Activated gamma-delta T cell treated with anti-CD3 and anti-CD28 coated beads, Interleukin-2, amount 50 U/mL, for 16 hours (primary cell): ENCODE measurements around the gene NXN.
"Not testable (repeated sequence)": the region's sequence is repeated elsewhere in the genome, so short reads cannot be mapped to it uniquely, and the experiment has no call there.

Source experiments
- DNase-seq: peaks from one replicate; pipeline ENCODE4 v3.0.0-alpha.2; 2020; ENCODE audit warnings: low read depth

The NXN gene

DNA sequence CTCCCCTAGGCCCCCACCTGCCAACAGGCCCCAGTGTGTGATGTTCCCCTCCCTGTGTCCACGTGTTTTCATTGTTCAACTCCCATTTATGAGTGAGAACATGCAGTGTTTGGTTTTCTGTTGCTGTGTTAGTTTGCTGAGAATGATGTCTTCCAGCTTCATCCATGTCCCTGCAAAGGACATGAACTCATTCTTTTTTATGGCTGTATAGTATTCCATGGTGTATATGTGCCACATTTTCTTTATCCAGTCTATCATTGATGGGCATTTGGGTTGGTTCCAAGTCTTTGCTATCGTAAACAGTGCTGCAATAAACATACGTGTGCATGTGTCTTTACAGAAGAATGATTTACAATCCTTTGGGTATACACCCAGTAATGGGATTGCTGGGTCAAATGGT, 150.0 kb downstream of the NXN start:
- DNase-seq, result not testable (repeated sequence)

DNA sequence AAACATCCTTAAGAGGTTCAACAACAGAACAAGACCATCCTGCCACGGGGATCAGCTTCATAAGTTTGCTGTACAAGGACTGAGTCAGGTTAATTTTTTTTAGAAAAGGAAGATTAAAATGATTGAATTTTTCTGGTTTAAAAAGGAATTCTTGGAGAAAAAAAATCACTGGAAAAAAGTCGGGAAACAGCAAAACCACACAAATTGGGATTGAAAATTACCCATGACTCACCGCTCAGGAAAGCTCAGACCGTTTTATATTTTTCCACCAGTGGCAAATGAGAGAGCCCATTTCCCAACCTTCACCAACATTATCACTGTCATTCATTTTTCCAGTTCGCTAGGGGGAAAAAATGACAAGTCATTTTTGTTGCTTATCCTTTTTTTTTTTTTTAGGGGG, 150.8 kb downstream of the NXN start:
- no peak for DNase-seq

DNA sequence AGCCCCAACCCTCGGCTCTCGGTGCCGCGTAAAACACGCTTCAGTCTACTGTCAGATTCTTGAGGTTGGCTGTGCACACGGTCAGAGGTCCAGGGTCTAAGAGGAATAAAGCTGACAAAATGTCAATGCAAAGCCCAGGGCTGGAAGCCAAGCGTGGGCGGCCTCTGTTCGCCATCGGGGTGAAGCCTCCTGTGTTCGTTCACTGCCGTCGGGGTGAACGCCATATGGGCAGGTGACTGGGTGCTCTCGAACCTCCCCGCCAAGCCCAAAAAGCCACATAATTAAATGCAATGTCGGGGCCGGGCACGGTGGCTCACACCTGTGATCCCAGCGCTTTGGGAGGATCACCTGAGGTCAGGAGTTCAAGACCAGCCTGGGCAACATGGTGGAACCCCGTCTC, 152.8 kb downstream of the NXN start:
- no peak for DNase-seq

DNA sequence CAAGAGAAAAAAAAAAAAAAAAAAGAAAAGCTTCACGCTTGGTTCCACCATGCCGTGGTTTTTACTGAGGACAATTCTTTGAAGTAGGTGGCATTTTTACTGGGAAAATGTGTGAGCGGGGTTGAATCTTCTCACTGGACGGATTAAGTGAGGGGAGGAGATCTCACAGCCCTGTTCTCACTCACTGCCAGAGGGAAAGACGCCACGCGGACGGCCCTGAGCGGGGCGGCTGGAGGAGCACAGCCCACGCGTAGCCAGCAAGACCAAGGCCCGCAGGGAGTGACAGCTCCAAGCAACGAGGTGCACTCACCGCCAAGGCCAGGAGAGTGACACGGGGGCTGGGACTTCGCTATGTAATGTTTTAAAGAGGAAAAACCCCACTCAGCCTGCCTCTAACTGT, 154.4 kb downstream of the NXN start:
- no peak for DNase-seq

DNA sequence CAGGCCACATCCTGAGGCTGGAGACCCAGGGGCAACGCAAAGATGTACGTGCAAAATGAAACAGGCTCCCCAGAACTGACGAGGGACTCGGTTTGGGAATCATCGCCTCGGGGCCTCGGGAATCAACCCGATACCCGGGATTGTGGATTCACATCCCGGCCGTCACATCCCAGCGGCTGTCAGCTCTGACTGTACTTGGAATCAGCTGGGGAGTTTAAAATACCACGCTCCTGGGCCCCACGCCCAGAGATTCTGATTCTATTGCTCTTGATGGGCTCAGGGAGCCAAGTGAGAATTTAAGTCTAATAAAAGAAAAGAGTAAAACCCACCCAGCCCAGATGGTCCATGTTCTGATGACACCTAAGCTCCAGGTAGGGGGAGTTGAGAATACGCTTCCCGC, 155.2 kb downstream of the NXN start:
- DNase-seq, result no peak

DNA sequence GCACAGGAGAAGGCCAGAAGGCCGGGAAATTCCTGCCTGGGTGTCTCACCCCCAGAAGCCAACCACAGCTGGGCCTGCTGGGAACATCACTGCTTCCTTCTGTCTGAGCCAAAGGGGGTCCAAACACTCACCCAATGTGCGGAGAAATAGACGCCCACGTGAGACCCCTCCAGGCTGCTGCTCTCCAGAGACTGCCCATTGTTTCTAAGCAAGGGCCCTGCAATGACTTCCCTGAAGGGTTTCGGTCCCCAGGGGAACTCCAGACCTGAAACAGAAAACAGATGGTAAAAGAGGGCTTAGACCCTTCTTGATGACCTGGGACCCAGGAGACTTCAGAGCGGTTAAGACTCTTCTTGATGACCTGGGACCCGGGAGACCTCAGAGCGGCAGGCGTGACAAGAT, 156.1 kb downstream of the NXN start:
- DNase-seq, result no peak

DNA sequence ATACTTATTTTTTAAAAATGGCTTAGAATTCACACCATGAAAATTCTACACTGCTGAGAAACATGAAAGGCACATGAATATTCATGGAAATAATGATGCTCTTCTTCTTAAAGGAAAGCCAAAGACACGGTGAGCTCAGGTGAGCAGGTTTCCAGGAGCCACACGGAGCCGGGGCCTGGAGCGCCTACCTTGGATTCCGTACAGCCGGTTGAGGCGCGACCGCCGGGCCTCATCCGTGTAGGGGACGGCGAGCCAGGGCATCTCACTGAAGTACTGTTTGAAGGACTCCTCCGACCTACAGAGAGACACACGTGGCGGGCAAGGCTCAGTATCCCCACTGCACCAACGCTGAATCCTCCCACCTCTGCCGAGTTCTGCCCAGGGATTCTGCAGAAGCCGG, 160.3 kb downstream of the NXN start:
- no peak for DNase-seq

DNA sequence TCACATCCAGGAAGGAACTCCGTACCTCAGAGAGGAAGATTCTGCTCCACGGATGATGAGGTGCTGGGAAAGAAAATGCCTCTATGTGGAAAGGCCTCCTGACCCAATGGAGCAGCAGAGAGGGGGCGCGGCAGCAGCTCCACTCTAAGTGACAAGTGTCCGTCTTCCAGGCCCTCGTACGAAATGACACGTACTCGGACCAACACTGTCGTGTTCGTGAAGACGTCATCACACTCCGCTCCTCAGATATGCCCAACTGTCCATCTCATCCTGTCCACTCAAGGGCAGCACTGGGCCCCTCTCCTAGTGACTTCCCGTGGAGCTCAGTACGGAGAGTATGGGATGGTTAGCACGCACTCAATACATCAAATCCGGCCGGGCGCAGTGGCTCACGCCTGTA, 165.2 kb downstream of the NXN start:
- no peak for DNase-seq

DNA sequence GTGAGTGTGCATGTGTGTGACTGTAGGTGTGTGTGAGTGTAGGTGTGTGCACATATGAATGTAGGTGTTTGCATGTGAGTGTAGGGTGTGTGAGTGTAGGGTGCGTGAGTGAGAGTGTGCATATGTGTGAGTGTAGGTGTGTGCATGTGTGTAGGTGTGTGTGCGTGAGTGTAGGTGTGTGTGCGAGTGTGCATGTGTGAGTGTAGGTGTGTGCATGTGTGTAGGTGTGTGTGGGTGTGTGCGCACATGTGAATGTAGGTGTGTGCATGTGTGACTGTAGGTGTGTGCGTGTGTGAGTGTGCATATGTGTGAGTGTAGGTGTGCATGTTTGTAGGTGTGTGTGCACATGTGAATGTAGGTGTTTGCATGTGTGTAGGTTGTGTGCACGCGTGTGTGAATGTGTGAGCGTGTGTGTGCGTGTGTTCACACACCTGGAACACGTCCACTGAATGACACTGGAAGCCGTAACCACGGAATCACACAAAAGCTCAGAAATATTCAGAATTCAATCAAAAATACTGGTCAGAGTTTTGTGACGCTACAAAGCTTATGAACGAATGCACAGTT, 166.9 kb downstream of the NXN start:
- no peak for DNase-seq

DNA sequence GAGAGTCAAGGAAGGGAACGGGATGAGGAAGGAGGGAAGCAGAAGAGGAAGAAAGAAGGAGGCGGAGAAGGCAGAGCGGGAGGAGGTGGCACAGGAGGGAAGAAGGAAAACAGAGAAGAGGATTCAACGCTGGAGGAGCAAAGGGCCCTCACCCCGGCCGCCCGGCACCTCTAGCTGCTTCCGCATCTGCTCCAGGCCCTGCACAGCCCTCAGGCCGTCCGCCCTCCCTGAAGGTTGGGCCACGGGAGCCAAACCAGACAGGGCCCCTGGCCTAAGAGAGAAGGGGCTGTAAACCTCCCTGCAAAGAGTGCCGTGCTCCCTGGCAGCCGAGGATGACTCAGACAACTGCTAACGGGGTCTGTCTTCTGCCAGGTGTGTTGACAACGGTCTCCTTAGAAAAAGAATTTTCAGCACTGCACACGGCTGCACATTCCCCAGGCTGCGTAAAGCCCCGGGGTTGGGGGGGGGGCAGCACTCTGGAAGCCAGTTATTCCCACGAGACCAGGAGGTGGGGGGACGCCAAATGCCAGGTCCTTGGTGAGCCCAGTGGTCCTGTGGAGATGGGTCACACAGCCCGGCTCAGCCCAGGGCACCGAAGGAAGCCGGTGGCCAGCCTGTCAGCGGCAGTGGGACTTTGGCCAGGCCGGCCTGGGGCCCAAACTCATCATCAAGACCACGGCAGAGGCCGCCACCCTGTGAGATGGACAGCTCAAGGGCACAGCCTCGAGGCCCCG, 168.4 kb downstream of the NXN start:
- DNase-seq, result no peak

DNA sequence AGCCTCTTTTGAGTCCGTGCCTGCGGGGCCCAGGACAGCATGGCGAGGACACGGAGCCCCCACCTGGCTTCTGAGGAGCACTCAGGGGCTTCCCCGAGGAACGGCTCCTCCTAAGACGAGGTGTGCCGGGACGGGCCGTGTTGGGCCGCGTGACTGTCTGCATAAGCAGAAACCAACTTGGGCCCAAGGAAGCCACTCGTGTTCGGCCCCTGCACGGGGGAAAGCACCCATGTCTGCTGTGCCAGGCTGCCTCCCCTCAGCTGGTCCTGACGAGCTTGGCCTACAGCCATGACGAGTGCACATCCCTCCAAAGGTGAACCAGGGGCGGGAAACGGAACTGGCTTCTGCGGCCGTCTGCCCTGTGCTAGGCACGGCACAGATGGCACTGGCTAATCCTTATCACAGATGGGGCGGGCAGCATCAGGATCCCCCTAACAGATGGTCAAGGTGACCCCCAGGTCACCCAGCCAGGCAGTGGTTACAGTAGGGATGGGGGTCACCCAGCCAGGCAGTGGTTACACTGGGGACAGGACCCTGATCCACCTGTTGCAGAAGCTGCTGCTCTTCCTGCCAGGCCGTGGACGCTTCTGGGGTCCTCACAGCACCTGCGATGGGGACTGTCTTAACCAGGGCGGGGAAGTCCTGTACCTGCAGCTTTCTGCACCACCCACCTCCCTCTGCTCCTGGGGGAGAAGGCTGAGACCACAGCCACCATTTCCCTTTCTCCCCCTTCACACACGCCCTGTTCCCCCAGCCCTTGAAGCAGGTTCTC, 171.9 kb downstream of the NXN start:
- no peak for DNase-seq

DNA sequence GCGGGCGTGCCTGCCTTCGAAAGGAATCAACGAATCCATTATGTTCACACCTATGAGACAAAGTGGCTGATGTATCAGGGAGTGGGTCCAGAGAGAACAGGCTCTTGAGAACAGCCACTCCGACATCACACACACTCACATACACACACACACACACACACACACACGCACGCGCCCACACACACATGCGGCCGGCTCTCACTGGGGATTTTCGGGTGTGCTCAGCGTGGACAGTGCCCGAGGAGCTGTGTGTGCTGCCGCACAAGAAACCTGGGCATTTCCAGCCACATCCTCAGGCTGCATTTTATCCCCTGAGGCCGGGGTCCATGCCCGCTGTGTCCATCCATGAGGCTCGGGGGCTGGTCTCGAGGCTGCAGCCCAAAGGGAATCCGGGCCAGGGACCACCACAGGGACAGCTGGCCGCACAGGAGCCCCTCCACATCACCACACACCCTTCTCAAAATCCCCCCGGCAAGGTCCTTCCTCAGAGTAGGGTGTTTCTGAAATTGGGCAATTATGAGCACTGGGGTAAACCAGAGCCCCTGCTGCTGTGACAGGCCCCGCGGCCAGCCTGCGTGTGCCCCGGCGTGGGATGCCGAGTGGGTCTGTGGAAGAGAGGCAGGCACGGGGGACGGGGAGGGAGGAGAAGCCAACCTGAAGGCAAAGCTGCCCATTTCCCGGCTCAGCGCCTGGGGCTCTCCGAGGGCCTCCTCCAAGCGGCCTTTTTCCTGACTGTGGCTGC, 172.6 kb downstream of the NXN start:
- no peak for DNase-seq

DNA sequence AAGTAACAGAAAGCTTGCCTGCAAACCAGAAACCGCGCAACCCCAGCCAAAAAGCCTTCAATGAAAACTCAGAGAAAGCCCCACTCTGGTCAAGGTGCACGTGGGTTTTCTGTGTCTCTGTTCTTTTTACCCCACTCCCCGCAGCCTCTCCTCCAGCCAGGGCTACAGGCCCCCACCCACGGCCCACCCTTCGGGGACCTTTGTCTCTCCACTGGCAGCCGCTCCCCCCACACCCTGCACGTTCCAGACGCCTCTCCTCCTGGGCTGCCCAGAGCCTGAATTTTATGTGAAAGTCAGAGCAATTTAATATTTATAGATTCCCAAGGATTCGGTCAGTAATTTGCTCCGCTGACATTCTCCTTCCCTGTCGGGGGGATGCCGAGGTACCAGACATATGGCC, 173.2 kb downstream of the NXN start:
- DNase-seq, result no peak

DNA sequence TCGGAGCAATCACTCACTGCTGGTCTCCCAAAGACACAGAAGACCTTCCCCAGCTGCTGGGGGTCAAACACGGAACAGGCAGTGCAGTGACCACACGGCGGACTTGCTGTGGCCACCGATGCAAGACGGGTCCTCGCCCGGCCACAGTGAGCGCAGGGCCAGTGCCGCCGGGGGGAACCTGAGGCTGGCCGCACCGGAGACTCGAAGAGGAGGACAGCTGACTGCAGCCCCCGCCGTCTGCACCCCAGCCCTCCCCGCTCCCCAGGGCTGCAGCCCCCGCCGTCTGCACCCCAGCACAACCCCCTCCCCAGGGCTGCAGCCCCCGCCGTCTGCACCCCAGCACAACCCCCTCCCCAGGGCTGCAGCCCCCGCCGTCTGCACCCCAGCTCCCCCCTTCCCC, 173.7 kb downstream of the NXN start:
- not testable (repeated sequence) for DNase-seq

DNA sequence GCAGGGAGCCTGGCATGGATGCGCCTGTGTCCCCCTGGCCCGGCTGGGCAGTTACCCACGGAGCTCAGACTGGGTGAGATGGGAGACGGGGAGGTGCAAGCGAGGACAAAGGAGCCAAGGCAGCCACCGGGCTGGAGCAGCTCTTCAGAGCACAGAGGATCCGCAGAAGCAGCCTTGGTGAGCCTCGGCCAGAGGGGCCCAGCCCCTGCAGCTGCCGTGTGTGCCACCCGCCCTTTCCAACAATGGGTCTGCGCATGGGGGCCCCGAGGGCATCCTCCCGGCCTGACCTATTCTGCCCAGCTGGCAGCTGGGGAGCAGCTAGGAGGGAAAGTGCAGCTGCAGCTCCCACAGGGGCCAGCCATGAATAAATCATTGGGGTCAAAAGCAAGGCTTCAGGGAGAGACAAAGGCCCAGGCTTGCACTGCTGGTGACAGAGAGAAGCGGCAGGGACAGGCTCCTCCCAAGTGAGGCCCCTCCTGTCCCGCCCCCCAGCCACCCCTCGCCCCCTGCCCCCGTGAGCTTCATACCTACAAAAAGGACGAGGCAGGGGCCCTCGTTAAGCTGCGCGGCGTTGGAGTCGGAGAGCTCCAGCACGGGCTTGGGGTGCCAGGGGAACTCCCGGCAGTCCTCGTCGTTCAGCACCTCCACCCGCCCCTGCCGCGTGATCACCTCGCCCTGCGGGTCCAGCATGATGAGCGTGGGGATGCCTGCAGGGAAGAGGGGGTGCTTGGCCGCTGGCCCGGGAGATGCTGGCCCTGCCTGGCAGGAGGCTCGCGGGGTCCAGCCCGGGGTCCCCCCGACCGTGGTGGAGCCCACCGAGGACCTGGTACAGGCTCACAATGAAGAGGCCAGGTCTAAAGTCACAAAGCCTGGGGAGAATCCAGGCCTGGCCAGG, 174.8 kb downstream of the NXN start:
- no peak for DNase-seq

DNA sequence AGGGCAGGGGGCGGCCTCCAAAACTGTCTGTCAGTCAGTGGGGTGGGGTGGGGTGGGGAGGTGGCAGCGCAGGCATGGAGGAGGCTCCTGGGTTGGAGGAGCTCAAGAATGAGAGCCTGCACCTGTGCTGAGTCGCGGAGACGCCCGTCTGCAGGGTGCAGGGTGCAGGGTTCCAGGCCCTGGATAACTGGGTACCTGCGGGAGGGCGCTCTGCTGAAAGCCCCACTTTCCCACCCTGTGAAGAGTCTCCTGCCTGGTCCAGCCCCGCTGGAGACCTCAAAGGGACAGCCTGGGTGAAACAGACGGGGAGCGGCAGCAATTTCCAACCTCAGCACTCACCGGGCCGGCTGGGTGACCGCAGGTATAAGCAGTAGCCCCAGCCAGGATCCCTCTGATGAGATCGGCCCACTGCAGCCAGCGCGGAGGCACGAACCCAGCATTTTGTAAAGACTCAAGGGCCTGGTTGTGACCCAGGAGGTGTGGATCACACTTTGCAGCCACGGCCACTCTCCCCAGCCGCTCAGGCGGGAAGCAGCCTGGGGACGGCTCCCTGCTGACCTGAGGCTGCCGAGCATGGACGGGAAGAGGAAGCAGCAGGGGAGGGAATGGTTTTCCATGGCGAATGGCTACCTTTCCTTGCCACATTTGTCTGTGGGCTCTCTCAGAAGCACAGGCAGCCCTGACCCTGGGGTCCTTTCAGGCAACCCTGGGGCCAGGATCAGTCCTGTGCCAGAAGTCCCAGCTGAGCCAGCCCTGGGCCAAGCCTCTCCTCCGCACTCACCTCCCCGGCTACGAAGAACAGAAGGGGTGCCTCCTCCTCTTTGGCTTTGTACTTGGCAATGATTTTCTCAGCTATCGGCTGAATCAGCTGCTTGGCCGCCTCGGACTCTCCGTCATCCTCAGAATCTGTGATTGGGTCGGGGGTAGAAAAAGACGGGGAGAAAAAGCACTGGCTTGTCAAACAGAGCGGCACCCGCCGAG, 176.4 kb downstream of the NXN start:
- DNase-seq, result no peak

DNA sequence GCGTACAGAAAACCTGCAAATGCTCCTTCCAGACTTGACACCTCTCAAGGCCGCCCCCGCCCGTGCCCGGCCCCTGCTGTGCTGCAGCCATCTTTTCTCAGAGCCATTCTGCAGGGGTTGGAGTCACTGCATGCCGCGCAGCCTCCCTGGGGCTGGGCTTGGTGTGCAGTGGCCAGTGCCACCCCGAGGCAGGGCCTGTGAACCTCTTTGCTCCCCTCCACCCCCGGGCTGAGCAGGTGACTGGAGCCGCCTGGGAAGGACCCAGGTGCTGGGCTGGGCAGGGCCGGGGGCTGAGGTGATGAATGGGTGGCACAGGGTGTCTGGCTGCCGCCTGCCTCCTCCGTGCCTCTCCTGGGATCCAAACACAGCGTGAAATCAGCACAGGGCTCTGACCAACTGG, 177.1 kb downstream of the NXN start:
- DNase-seq, result no peak

DNA sequence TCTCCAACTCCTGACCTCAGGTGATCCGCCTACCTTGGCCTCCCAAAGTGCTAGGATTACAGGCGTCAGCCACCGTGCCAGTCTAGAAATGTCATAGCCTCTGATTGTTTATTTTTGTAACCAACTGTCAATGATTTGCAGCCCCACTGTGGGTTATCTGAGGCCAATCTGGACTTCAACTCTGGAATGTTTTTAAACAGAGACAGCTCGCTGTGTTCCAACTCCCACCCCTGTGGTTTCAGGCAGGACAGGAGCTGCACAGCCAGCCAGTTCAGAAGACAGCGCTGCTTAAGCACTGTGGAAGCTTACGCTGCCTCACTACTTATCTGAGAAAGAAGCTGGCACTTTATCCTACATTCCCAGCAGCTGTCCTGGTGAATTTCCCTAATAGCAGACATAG, 177.9 kb downstream of the NXN start:
- DNase-seq, result no peak

DNA sequence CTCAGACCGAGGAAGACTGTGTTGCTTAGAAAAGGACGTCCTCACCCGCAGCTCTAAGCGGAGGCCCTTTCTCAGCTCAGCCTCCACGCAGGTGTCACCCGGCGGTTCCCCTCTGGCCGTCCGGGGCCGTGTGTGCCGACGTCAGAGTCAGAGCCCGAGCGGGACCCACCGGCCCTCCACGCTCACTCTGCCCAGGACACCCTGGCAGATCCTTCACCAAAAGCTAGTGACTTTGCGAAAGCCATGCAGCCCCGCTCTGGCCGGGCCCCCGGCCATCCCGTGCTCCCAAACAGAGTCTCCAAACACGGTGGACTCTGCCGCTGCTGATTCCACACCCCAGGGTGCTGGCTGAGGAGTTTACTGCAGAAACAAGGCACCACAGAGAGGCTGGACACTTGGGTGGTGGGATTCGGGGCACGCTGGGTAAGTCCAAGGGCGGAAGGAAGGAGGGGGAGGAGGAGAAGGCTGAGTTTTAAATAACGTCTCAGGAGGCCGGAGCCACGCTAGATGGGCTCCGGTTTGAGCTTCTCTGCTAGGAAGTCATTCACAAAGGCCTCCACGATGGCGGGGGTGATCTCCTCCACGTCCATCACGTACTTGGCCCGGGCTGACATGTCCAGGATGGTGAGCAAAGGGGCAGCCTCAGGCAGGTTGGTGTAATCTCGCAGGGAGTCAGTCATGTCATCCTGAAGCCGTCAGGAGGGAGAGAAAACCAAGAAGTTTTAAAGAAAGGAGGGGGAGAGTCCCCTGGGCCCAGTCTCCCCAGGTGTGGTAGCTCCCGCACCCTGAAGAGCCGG, 178.9 kb downstream of the NXN start:
- DNase-seq, result no peak

DNA sequence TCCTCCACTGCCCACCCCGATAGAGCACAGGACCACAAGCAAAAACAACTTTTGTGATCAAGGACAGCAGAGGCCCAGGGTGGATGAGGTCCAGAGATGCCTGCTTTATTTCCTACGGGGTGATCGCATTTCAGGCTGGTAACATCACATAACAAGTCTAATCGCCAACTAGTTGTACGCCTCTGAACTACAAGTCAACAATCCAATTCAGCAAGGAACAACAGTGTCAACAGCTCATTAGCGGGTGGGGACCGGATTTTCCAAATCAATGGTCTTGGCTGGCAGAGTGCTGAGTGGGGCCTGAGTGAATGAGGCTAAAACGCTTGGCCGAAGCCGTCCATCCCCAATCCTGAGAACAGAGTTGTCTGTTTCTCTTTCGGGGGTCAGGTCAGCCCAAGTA, 180.3 kb downstream of the NXN start:
- no peak for DNase-seq
